Measurements from ENCODE around the gene RGS17.

- no peak for TF ChIP-seq CTCF (conservative IDR thresholded peaks at IDR 0.05; ENCODE audit: low read length)
- TF ChIP-seq EZH2phosphoT487 (IDR thresholded peaks at IDR 0.05; ENCODE audit: borderline replicate concordance), result no peak
Measured at GRCh38 chr6:153106021-153106420, 25.1 kb downstream of the RGS17 start.
